ENCODE results near the gene SYN1. TPM values are rescaled to one million over a fixed set of nuclear protein-coding genes. Genes with fewer than 3 reads are reported as not detected.

The SYN1 gene
- total RNA-seq, 4 donors from 2014 or later, result 0.22 to 0.36 TPM; not detected in 2

DNA sequence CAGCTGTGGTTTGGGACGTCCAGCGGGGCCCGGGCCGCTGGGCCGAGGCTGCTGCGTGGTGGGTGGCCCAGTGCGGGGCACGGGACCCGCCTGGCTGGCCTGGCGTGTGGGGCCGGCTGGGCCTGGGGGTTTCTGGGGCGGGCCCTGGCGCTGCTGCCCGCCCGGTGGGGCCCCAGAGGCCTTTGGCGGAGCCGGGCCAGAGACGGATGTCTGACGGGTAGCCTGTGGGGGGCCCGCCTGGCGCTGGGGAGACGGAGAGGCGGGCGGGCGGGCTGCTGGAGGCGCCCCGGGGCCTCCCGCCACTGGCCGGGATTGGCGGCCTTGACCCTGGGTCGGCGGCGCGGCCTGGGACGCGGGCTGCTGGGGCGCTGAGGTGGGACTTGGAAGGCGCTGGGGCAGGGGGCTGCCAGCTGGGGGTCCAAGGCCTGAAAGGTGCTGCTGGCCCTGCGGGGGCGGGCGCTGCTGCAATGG, 45.5 kb downstream of the SYN1 start:
- DNase-seq, result no peak
- Histone ChIP-seq H3K4me3 (peak overlapping the region in 2 of 4 donors; percentile 5 to 18), H3K36me3 (peaks cover 0 to 18% of the 10 kb centered on the region in 2 donors), H3K27ac (peak overlapping the region in 2 of 4 donors; percentile 39 to 50), H3K4me1 (no peaks in the 10 kb centered on the region), H3K27me3 (no peaks in the 10 kb centered on the region), H3K9me3 (no peaks in the 10 kb centered on the region)
- in situ Hi-C loops (cut with MboI; ENCODE audit: low sequenced_read_pairs in 4 of 4), result no loop called here
- ATAC-seq, result no peak
- TF ChIP-seq, protein P1, sequence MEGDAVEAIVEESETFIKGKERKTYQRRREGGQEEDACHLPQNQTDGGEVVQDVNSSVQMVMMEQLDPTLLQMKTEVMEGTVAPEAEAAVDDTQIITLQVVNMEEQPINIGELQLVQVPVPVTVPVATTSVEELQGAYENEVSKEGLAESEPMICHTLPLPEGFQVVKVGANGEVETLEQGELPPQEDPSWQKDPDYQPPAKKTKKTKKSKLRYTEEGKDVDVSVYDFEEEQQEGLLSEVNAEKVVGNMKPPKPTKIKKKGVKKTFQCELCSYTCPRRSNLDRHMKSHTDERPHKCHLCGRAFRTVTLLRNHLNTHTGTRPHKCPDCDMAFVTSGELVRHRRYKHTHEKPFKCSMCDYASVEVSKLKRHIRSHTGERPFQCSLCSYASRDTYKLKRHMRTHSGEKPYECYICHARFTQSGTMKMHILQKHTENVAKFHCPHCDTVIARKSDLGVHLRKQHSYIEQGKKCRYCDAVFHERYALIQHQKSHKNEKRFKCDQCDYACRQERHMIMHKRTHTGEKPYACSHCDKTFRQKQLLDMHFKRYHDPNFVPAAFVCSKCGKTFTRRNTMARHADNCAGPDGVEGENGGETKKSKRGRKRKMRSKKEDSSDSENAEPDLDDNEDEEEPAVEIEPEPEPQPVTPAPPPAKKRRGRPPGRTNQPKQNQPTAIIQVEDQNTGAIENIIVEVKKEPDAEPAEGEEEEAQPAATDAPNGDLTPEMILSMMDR (IDR thresholded peaks at IDR 0.05 in 4 of 5, conservative IDR thresholded peaks at IDR 0.05 in 1 of 5), result no peak
- no peak for TF ChIP-seq POLR2A (IDR thresholded peaks at IDR 0.05)
- intact Hi-C loops (cut with DNase I; ENCODE audit: low total_unique reads), result no loop called here

DNA sequence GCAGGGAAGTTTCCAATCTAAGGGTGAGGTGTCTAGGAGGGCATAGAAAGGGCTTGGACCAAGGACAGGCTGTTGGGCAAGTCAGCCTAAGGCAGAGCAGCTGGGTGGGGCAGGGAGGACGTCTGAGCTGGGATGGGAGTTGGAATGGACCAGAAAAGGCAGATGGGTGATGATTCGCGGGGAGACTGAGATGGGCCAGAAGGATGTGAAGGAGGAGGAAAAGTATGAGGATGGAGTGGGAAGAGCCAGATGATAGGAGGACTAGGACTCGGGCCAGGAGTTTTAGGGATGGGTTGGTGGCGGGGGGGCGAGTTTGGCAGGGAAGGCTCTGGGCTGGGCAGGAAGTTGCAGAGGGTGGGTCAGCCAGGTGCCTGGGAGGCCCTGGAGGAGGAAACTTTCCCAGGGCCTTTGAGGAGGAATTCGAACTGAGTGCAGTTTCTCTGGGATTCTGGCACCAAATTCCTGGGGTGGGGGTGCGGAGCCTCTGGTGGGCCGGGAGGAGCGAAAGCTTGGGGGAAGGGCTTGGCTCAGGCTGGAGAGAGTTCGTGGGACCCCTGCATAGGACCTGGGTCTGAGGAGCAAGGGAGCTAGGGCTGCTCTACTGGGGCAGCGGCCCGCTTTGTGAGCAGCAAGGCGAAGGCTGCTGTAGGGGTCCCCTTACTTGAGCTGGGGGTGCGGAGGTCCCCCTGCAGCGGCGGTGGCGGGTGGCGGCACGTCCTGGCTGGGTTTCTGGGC, 46.1 kb downstream of the SYN1 start:
- in situ Hi-C loops (cut with MboI; ENCODE audit: low sequenced_read_pairs in 4 of 4), result no loop called here
- no peaks in the 10 kb centered on the region for H3K27me3 ChIP-seq
- DNase-seq (no peak), ATAC-seq (peak in 1 of 2 donors; percentile 57)
- no peaks in the 10 kb centered on the region for H3K9me3 ChIP-seq
- no peaks in the 10 kb centered on the region for H3K4me1 ChIP-seq
- H3K36me3 ChIP-seq, result peaks cover 0 to 24% of the 10 kb centered on the region in 2 donors
- intact Hi-C loops (cut with DNase I; ENCODE audit: low total_unique reads), result no loop called here
- H3K4me3 ChIP-seq, result peak overlapping the region in 2 of 4 donors; percentile 5 to 18
- H3K27ac ChIP-seq, result peak overlapping the region in 2 of 4 donors; percentile 39 to 50
- TF ChIP-seq, protein P1 (IDR thresholded peaks at IDR 0.05 in 4 of 5, conservative IDR thresholded peaks at IDR 0.05 in 1 of 5), result no peak
- no peak for TF ChIP-seq POLR2A (IDR thresholded peaks at IDR 0.05)

DNA sequence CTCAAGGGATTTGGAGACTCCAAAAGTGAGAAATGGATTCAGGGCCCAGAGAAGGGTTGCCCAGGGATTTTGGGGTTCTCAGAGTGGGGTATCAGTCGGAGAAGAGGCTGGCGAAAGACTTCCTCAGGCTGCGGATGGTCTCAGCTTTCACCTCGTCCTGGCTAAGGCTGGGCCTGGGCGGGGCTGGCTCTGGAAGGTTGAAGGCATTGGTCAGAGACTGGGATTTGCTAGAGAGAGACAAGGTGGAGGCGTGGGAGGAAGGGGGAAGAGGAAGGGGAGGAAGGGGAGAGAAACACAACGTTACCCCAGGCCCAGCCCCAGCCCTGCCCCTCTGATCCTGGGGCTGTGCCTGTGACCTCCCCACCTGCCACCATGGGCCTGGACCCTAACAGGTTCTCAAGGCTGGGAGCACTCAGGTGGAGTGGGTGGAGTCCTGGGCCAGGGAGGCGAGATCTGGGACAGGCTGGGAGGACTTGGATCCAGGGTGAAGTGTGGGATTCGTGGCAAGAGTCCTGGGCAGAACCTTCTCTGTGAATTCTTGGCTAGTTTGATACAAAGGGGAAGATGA, 46.8 kb downstream of the SYN1 start:
- no peaks in the 10 kb centered on the region for H3K27me3 ChIP-seq
- H3K4me3 ChIP-seq, result no peak overlapping the region
- peaks cover 0 to 30% of the 10 kb centered on the region in 2 donors for H3K36me3 ChIP-seq
- in situ Hi-C loops (cut with MboI; ENCODE audit: low sequenced_read_pairs in 4 of 4) (no loop called here), intact Hi-C loops (cut with DNase I; ENCODE audit: low total_unique reads) (no loop called here)
- no peaks in the 10 kb centered on the region for H3K4me1 ChIP-seq
- no peaks in the 10 kb centered on the region for H3K9me3 ChIP-seq
- ATAC-seq (peak in 1 of 2 donors; percentile 26), DNase-seq (no peak)
- peak overlapping the region in 1 of 4 donors; percentile 22 for H3K27ac ChIP-seq
- TF ChIP-seq, protein P1 (IDR thresholded peaks at IDR 0.05 in 4 of 5, conservative IDR thresholded peaks at IDR 0.05 in 1 of 5), result no peak
- no peak for TF ChIP-seq POLR2A (IDR thresholded peaks at IDR 0.05)

DNA sequence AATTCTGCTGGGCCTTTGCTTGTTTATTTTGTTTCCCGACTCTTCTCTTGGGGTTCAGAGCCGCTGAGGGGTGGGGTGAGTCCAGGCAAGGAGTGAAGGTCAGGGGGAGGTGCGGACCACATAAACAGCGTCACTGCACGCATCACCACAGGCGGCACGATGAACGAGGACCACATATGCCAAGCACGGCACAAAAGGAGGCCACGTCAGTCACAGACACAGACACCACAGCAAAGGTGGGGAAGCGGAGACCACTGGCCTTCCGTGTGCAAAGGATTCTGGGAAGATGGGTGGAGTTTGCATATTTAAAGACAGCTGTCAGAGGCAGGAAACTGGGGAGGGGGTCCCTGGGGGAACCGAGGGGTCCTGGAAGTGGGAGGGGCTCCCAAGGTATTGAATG, 47.8 kb downstream of the SYN1 start:
- peaks cover 0 to 40% of the 10 kb centered on the region in 2 donors for H3K36me3 ChIP-seq

More for the DNA sequence above, 47.8 kb downstream of the SYN1 start:
- no peak for ATAC-seq
- in situ Hi-C loops (cut with MboI; ENCODE audit: low sequenced_read_pairs in 4 of 4), result no loop called here
- intact Hi-C loops (cut with DNase I; ENCODE audit: low total_unique reads), result no loop called here
- no peak for DNase-seq
- Histone ChIP-seq H3K27ac (no peak overlapping the region), H3K4me1 (no peaks in the 10 kb centered on the region), H3K27me3 (no peaks in the 10 kb centered on the region), H3K9me3 (no peaks in the 10 kb centered on the region), H3K4me3 (no peak overlapping the region)
- TF ChIP-seq, protein P1 (IDR thresholded peaks at IDR 0.05 in 4 of 5, conservative IDR thresholded peaks at IDR 0.05 in 1 of 5), result no peak
